Hypothalamus (tissue), 51 donors: ENCODE results near the gene SNAP25.

Experiments used
- DNase-seq, 51 donors: peaks; one replicate each; lab custom pipeline; 2025; lab: John Stamatoyannopoulos, UW

The SNAP25 gene

DNA sequence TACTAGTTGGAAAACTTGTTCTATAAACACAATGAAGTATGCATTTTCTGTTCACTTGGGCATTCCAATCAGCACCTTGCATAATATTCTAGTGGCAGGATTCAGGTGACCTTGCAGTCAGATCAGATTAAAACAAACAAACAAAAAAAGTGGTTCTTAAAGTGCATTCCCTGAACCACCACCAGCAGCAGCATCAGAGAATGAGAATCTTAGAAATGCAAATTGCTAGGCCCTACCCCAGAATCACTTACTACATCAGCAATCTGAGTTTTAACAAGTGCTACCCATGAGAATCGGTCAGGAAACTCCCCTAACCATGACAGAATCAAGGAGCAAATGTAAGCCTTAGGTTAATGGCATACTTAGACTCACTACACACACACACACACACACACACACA lies 41.7 kb downstream of the SNAP25 start:
- no peak for DNase-seq

- DNase-seq = no peak
These were observed 43.1 kb downstream of the SNAP25 start for GRCh38 chr20:10261702-10262101.

GRCh38 chr20:10263385-10264165 lies 44.9 kb downstream of the SNAP25 start:
- DNase-seq = no peak

DNA sequence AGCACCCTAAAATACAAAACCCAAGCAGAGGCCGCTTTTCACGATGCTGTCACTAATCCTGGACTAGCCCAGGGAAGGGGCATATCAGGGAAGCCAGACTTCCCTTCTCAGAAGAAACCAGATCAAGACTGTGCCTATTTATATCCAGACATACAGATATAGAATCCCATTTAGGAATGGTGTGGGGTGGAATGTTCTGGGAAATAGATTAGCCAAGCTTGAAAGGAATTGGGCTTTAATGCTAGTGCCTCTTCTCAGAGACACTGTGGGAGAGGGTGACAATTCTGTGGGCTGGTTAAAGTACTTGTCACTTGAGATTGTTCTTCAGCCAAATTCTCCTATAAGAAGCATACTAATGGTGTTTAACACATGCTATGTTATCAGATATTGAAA lies 45.5 kb downstream of the SNAP25 start:
- DNase-seq = no peak

DNA sequence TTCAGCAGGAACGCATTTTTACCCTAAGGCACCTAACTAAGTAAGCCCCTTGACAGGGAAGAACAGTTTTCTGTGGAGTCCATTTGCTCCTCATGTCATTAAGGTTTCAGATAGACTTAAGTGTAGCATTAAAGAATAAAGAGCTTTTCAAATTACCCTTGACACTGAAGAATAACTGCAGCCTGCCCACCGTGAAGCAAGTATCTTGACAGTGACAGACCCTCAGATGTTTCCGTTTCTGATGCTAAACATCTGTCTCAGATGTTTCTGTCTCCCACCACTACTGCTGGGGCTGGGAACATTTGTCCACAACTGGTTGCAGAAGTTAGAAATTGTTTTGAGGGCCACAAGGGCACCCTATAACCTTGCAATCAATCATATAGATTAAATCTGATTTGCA lies 50.0 kb downstream of the SNAP25 start:
- DNase-seq = no peak

DNA sequence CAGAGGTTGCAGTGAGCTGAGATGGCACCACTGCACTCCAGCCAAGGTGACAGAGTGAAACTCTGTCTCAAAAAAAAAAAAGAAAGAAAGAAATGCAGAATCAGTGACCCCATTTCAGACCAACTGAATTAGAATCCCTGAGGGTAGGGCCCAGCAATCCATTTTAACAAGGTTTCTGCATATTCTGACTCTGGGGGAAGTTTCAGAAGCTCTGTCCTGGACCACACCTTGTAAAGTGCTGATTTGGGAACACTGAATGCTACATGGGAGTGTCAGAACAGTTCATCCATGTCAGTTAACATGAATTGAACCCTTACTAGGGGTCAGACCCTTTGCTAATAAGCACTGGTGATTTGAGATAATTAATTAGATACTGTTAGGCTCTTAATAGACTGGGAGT lies 52.0 kb downstream of the SNAP25 start:
- DNase-seq = no peak

DNA sequence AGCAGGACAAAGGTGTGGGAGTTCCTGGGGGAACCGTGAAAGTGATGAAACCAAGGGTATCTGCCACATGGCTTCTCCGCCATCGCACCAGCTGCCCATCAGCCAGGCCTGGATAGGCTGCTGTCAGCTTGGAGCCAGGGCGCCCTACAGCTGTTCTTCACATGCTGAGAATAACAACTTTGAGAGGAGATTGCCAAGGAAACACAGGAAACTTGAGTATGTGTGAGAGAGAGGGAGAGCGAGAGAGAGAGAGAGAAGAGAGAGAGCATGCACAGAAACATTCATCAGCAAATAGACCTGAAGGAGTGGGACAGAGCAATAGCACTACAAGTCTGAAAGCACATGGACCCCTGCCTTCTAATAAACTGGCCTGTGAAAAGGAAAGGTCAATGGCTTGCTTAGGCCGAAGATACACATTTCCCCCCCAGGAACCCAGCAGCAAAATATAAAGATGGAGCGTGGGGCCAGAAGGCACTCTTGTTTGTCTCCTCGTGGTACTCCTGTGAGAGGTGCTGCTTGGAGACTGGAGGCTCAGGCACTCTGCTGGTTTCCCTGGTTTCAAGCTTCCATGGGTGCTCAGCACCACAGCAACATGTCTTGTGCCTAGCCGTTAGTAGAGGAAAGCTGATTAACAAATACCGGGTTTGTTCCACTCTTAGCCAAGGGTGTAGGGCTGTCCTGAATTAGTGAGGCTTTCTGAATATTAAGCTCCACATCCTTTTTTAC lies 53.0 kb downstream of the SNAP25 start:
- peak in 2 of 51 donors; percentile 4 to 6 for DNase-seq

DNA sequence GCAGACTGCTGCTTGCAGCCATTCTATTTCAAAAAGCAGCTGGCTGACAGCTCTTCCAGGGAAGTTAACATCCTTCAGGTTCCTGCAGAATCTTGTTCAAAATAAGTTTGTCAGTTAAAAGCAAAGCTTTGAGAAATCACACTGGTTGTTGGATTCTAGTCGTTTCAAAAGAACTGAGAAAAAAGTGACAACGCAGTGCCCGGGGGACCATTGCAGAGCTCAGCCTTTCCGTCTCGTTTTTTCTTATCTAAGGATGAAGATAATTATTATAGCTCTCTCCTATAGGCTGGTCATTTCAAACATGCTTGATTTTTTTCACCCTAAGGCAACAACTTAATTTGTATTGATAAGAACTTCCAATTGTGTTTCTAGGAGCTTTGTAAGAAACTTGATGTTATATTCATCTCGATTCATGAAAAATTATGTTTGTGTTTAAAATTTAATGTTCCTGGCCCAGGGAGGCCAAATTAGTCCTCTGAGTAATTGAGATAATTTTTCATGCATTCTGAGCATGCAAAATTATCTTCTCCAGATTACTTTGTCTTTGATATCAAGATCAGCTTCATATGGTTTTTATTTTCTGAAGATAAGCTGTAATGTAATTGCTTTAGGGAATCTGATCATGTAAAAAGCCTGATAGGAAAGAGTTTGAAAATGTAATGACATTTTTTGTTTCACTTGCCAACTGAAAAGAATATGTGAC lies 58.4 kb downstream of the SNAP25 start:
- DNase-seq = no peak

GRCh38 chr20:10277616-10278015 lies 59.0 kb downstream of the SNAP25 start:
- DNase-seq = no peak

DNA sequence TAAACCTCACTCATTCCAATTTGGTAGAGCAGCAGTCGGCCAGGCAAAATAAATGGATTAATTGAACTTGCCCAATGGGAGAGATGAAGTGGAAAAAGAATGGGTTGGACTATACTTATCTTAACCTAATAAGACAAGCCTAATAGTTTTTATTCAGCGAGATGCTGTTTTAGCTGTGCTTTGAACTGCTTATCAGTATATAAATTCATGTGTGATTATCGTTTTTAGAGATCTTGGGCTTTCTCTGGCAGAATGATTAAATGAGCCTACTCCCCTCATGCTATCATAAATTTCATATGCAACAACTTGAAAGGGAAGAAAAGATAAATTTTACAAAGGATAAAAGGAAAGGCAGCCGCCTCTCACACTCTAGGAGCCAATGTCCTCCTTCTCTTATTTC lies 59.8 kb downstream of the SNAP25 start:
- no peak for DNase-seq

- no peak for DNase-seq
These were observed 61.6 kb downstream of the SNAP25 start for GRCh38 chr20:10280018-10280908.

DNA sequence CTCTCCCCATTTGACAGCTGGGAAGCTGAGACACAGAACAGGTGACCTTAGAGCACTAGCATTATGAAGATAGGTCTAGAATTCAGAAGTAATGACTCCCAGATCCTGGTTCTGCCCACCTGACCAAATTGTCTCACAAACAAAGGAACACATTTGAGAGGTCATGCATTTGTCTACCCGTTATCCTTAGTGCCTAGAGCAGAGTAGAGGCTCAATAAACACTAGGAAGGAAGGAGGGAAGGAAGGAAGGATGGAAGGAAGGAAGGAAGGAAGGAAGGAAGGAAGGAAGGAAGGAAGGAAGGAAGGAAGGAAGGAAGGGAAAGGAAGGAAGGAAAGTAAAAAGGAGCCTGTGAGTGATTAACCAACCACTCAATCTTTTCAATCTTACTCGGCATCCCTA lies 63.3 kb downstream of the SNAP25 start:
- no peak for DNase-seq

DNA sequence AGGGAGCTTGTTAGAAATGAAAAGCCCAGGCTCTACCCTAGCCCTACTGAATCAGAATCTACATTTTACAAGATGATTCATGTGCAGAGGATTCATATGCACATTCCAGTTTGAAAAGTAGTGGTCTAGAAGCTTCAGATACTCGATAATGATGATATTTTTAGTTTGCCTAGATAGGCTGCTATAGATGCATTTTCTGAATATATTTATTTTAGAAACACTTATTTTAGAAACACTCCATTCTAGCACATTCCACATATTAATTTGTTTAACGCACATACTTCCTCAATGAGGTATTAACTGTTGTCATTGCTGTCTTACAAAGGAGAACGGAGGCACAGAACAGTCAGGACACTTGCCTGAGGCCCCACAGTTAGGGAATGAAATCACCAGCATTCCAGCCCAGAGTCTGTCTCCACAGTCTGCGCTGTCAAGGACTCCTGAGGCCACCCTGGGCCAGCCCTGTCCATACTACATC lies 64.4 kb downstream of the SNAP25 start:
- DNase-seq = no peak

DNA sequence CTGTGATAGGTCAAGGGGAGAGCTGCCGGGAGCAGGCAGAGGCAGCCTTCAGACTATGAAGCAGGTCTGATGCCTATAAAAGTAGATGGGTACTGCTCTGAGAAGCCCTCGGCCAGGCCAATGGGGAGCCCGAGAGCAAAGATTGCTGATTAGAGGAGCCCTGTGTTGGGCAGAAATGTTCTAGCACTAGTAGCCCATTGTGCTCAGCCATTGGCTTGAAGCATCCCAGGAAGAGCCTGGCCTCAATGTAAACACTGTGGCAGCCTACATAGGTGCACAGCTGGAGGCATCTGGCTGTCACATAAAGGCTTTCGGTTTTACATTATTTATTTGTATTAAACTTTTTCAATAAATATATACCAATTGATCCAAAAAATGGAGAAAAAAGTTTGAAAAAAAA lies 67.7 kb downstream of the SNAP25 start:
- DNase-seq = no peak

GRCh38 chr20:10288421-10288820 lies 69.8 kb downstream of the SNAP25 start:
- DNase-seq = no peak

- DNase-seq = no peak
These were observed 70.5 kb downstream of the SNAP25 start for GRCh38 chr20:10288954-10289646.

DNA sequence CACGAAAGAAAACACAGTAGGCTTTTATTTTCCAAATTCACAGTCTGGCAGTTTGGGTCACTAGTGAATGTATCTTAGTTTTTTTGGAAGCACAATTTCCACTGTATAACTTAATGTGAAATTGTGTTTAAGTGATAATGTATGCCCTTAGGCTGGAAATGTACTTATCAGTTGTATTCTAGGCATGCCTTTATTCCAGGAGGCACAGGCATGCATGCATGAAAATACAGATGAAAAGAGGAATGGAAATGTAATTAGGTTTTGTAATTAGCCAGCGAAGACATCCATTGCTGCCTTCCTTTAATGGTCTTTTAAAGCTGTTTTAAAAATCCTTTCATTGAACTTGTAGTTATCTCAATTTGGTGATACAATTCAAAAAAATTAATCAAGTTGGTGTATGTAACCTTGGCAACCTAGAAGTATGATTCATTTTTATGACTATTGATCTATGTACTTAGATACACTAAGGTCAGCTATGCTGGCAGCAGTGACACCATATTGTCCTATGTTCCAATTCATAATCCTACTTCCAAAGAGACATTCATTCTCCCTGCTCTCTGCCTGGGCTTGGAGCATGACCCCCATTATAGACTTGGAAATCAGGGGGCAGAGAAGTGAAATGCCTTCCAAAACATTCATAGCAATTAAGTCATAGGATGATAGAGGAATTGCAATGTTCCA lies 73.1 kb downstream of the SNAP25 start:
- DNase-seq = no peak

DNA sequence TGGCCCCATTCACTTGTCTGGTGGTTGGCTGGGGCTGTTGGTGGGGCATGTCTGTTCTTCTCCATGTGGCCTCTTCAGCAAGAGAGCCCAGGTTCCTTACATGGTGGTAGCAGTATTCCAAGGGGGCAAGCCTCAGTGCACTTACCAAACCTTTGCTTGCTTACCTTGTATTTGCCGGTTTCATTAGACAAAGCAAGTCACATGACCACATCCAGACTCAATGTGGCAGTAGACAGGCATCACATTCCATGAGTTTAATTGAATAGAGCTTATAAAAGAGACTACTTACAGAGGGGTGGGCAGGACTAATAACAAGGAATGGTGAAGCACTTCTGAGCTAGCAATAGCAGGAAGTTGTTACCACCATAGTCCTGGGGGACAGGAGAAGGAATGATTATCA lies 78.6 kb downstream of the SNAP25 start:
- no peak for DNase-seq

GRCh38 chr20:10297684-10298240 lies 79.1 kb downstream of the SNAP25 start:
- no peak for DNase-seq
